Measurements from ENCODE around the gene ZNF169. TPM values are rescaled to one million over a fixed set of nuclear protein-coding genes. Genes with fewer than 3 reads are reported as not detected.
A peak's percentile ranks its signal among the peaks of the same experiment; 100 is the strongest.
"Not testable (repeated sequence)": the region's sequence is repeated elsewhere in the genome, so short reads cannot be mapped to it uniquely, and the experiment has no call there.

ZNF169 gene
- total and polyA plus RNA-seq, 2 experiments from 2014 or later = 2.4 to 3.1 TPM

- H3K4me3 ChIP-seq = no peak overlapping the region
- no peaks in the 10 kb centered on the region for H3K9me2 ChIP-seq (replicated peaks; ENCODE audit: insufficient read depth)
- no peaks in the 10 kb centered on the region for H3K9me3 ChIP-seq (ENCODE audit: low read depth)
- no peaks in the 10 kb centered on the region for H3K4me1 ChIP-seq (ENCODE audit: insufficient read depth)
- no peak for TF ChIP-seq EZH2phosphoT487 (IDR thresholded peaks at IDR 0.05; ENCODE audit: low read depth, severe bottlenecking, unreplicated experiment)
- no peak for TF ChIP-seq EZH2 (IDR thresholded peaks at IDR 0.05; ENCODE audit: borderline replicate concordance)
- no peak for TF ChIP-seq CTCF (IDR thresholded peaks at IDR 0.05; ENCODE audit: poor library complexity)
- no peak overlapping the region for H3K4me2 ChIP-seq
- no peak overlapping the region for H2AFZ ChIP-seq
- no peaks in the 10 kb centered on the region for H3K36me3 ChIP-seq (replicated peaks; ENCODE audit: insufficient read depth, low read depth)
- 85% methylated on average over 1 of the region's 1 CpG for WGBS (ENCODE audit: low lambda C conversion rate, missing lambda C conversion rate)
- no peak for DNase-seq (ENCODE audit: low spot score)
- H4K20me1 ChIP-seq (ENCODE audit: insufficient read depth, poor library complexity, severe bottlenecking) = no peaks in the 10 kb centered on the region
- H3K27me3 ChIP-seq = no peaks in the 10 kb centered on the region
- H3K79me2 ChIP-seq = peaks cover 36% of the 10 kb centered on the region
- no peak overlapping the region for H3K27ac ChIP-seq
These were observed 10.9 kb downstream of the ZNF169 start for GRCh38 chr9:94270009-94270408.

- H3K4me2 ChIP-seq; H3K4me3 ChIP-seq; H3K27me3 ChIP-seq; H3K4me1 ChIP-seq (ENCODE audit: insufficient read depth); H3K9me2 ChIP-seq (replicated peaks; ENCODE audit: insufficient read depth); DNase-seq (ENCODE audit: low spot score); H4K20me1 ChIP-seq (ENCODE audit: insufficient read depth, poor library complexity, severe bottlenecking); H3K9me3 ChIP-seq (ENCODE audit: low read depth); H3K36me3 ChIP-seq (replicated peaks; ENCODE audit: insufficient read depth, low read depth); H3K27ac ChIP-seq; H2AFZ ChIP-seq: not testable (repeated sequence)
- peaks cover 32% of the 10 kb centered on the region for H3K79me2 ChIP-seq
- WGBS (ENCODE audit: low lambda C conversion rate, missing lambda C conversion rate) = 38% methylated on average over 4 of the region's 4 CpGs
These were observed 17.9 kb downstream of the ZNF169 start for GRCh38 chr9:94277029-94277428.

DNA sequence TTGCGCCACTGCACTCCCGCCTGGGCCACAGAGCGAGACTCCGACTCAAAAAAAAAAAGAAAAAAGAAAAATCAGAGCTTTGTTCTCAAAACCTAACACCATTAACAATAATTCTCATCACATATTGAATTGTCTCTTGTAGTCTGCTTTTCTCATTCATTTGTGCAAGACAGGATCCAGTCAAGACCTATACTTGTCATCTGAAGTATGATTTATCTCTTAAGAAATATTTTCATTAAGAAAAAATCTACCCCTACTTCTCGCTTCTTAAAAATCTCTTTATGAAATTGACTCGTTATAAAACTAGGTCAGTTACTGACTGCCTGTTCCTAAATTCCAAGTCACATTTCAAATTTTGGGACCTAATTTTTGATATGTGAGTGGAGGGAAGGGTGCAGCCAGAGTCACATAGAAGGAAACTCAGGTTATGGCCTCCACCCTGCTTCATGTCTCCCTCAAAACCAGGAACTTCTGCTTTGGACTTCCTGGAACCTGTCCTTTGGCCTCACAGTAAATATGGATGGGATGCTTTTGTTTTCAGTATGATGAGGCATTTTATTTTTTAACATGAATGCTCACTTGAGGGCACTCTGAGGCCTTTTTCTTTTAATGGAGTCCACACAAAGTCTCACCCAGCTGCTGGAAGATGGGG is 18.9 kb downstream of the ZNF169 start:
- no peak overlapping the region for H3K4me3 ChIP-seq
- H3K4me2 ChIP-seq = no peak overlapping the region
- WGBS (ENCODE audit: low lambda C conversion rate, missing lambda C conversion rate) = 95% methylated on average over 6 of the region's 6 CpGs
- no peaks in the 10 kb centered on the region for H3K9me2 ChIP-seq (replicated peaks; ENCODE audit: insufficient read depth)
- no peaks in the 10 kb centered on the region for H3K27me3 ChIP-seq
- H3K79me2 ChIP-seq = peaks cover 25% of the 10 kb centered on the region
- H4K20me1 ChIP-seq (ENCODE audit: insufficient read depth, poor library complexity, severe bottlenecking) = no peaks in the 10 kb centered on the region
- H3K4me1 ChIP-seq (ENCODE audit: insufficient read depth) = no peaks in the 10 kb centered on the region
- TF ChIP-seq EZH2phosphoT487 (IDR thresholded peaks at IDR 0.05; ENCODE audit: low read depth, severe bottlenecking, unreplicated experiment) = no peak
- no peak for TF ChIP-seq EZH2 (IDR thresholded peaks at IDR 0.05; ENCODE audit: borderline replicate concordance)
- TF ChIP-seq CTCF (IDR thresholded peaks at IDR 0.05; ENCODE audit: poor library complexity) = no peak
- peak overlapping the region; percentile 70 for H3K27ac ChIP-seq
- DNase-seq (ENCODE audit: low spot score) = no peak
- H3K9me3 ChIP-seq (ENCODE audit: low read depth) = no peaks in the 10 kb centered on the region
- H3K36me3 ChIP-seq (replicated peaks; ENCODE audit: insufficient read depth, low read depth) = no peaks in the 10 kb centered on the region
- no peak overlapping the region for H2AFZ ChIP-seq

- Histone ChIP-seq H2AFZ (no peak overlapping the region), H3K27ac (no peak overlapping the region), H3K9me2 (replicated peaks; ENCODE audit: insufficient read depth) (no peaks in the 10 kb centered on the region), H3K9me3 (ENCODE audit: low read depth) (no peaks in the 10 kb centered on the region), H3K4me2 (no peak overlapping the region), H3K4me1 (ENCODE audit: insufficient read depth) (no peaks in the 10 kb centered on the region), H3K27me3 (no peaks in the 10 kb centered on the region), H3K4me3 (no peak overlapping the region), H3K79me2 (peaks cover 6% of the 10 kb centered on the region), H4K20me1 (ENCODE audit: insufficient read depth, poor library complexity, severe bottlenecking) (no peaks in the 10 kb centered on the region), H3K36me3 (replicated peaks; ENCODE audit: insufficient read depth, low read depth) (no peaks in the 10 kb centered on the region)
- 96% methylated on average over 9 of the region's 9 CpGs for WGBS (ENCODE audit: low lambda C conversion rate, missing lambda C conversion rate)
- DNase-seq (ENCODE audit: low spot score) = no peak
- TF ChIP-seq EZH2phosphoT487 (IDR thresholded peaks at IDR 0.05; ENCODE audit: low read depth, severe bottlenecking, unreplicated experiment) (no peak), CTCF (IDR thresholded peaks at IDR 0.05; ENCODE audit: poor library complexity) (no peak), EZH2 (IDR thresholded peaks at IDR 0.05; ENCODE audit: borderline replicate concordance) (no peak)
These were observed 21.4 kb downstream of the ZNF169 start for GRCh38 chr9:94280409-94280989.

All from hepatocyte (in vitro differentiated cells).